Measurements from ENCODE around the gene MLIP.
A peak's percentile ranks its signal among the peaks of the same experiment; 100 is the strongest.

DNA sequence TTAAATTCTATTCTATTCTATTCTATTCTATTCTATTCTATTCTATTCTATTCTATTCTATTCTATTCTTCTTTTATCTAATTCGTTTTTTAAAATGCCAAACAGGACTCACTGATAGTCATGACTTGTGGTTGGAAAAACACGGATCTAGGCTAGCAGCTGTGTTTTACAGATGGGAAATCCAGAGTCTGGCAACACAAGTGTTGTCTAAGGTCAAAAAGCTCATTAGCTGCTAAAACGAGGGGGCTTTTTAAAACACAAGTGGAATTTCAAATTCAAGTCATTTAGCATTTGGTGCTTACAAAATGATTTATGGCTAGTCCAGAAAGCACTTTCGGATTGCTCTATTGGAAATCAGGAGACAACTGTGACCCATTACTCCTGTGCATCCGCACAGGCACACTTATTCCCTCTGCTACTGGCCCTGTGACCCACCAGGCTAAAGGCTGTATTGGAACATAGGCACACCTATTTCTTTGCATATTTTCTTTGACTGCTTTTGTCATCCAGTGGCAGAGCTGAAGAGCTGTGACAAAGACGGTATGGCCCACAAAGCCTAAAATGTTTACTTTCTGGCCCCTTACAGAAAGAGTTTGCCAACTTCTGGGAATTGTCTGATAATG, 17.8 kb upstream of the MLIP start:
- TF ChIP-seq, protein P1, sequence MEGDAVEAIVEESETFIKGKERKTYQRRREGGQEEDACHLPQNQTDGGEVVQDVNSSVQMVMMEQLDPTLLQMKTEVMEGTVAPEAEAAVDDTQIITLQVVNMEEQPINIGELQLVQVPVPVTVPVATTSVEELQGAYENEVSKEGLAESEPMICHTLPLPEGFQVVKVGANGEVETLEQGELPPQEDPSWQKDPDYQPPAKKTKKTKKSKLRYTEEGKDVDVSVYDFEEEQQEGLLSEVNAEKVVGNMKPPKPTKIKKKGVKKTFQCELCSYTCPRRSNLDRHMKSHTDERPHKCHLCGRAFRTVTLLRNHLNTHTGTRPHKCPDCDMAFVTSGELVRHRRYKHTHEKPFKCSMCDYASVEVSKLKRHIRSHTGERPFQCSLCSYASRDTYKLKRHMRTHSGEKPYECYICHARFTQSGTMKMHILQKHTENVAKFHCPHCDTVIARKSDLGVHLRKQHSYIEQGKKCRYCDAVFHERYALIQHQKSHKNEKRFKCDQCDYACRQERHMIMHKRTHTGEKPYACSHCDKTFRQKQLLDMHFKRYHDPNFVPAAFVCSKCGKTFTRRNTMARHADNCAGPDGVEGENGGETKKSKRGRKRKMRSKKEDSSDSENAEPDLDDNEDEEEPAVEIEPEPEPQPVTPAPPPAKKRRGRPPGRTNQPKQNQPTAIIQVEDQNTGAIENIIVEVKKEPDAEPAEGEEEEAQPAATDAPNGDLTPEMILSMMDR (IDR thresholded peaks at IDR 0.05) = 0 out of 2 replicates have a peak, but pooled peaks have one; percentile 7
- TF ChIP-seq POLR2AphosphoS5 (IDR thresholded peaks at IDR 0.05; ENCODE audit: low read depth, low read length) = no peak
- no peak for TF ChIP-seq SIN3A (IDR thresholded peaks at IDR 0.05; ENCODE audit: borderline replicate concordance, insufficient read depth, low read depth, low read length)
